Measurements from ENCODE around the gene CCRL2. TPM values are rescaled to one million over a fixed set of nuclear protein-coding genes. Genes with fewer than 3 reads are reported as not detected.

The CCRL2 gene
- polyA plus RNA-seq, 1 donor from 2014 or later: not detected

DNA sequence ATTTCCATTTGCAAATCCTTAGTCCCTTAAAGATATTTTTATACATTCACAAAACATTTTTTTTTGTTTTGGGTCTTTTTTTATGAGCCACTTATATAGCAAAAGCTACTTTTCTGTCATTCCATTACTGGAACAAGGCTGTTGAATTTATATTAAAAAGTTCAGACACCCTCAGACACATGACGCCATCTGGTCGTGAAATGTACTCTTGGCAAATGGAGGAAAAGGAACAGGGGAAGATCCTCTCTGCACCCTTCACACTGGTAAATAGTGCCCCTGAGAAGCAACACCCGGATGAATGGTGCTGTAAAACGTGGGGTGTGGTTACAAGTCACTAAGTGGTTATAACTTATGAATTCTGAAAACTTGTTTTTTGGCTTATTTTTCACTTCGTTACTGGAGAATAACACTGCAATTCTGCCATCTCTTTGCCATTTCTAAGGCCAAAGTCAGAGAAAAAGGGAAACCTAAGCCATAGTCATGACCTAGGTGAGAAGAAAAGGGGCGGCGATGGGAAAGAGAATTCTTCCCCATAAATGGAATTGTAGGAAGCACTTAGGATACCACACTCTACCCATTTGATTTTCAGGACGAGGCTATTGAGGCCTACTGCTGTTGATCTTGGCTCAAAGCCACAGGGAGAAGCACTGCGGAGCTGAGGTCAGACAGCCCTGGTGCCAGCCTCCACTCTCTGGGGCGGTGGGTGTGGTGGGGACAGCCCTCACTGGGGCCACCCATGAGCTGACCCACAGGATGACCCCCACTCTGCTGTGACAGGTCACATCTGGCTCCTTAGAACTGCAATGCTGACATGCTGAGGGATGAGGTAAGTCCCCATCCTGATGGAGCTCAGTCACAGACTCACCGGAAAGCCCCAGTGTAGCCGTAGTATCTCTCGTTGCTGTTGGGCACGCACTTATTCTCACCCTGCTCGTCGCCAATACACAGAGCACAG is 35.8 kb downstream of the CCRL2 start:
- H3K27me3 ChIP-seq (ENCODE audit: insufficient read depth, low read depth, low read length): no peaks in the 10 kb centered on the region
- H3K79me2 ChIP-seq (replicated peaks; ENCODE audit: insufficient read depth, low read length): no peaks in the 10 kb centered on the region
- no peak overlapping the region for H3K4me2 ChIP-seq (ENCODE audit: low read length)
- H3K36me3 ChIP-seq (ENCODE audit: insufficient read depth, low read length): no peaks in the 10 kb centered on the region
- no peak overlapping the region for H3K9ac ChIP-seq (ENCODE audit: low read length)
- H3K9me3 ChIP-seq (ENCODE audit: low read length): no peaks in the 10 kb centered on the region
- peak; percentile 70 for TF ChIP-seq RAD21 (conservative IDR thresholded peaks at IDR 0.05)
- TF ChIP-seq, protein P1, sequence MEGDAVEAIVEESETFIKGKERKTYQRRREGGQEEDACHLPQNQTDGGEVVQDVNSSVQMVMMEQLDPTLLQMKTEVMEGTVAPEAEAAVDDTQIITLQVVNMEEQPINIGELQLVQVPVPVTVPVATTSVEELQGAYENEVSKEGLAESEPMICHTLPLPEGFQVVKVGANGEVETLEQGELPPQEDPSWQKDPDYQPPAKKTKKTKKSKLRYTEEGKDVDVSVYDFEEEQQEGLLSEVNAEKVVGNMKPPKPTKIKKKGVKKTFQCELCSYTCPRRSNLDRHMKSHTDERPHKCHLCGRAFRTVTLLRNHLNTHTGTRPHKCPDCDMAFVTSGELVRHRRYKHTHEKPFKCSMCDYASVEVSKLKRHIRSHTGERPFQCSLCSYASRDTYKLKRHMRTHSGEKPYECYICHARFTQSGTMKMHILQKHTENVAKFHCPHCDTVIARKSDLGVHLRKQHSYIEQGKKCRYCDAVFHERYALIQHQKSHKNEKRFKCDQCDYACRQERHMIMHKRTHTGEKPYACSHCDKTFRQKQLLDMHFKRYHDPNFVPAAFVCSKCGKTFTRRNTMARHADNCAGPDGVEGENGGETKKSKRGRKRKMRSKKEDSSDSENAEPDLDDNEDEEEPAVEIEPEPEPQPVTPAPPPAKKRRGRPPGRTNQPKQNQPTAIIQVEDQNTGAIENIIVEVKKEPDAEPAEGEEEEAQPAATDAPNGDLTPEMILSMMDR (IDR thresholded peaks at IDR 0.05; ENCODE audit: poor library complexity, severe bottlenecking): peak; percentile 64
- peak; percentile 70 for TF ChIP-seq SMC3 (conservative IDR thresholded peaks at IDR 0.05; ENCODE audit: poor library complexity)
- no peak for TF ChIP-seq POLR2AphosphoS5 (IDR thresholded peaks at IDR 0.05)
- no peaks in the 10 kb centered on the region for H3K9me2 ChIP-seq (ENCODE audit: insufficient read depth, low read length)
- no peaks in the 10 kb centered on the region for H4K20me1 ChIP-seq (ENCODE audit: insufficient read depth)
- no peak overlapping the region for H2AFZ ChIP-seq (ENCODE audit: low read depth, low read length)
- no peak overlapping the region for H3K27ac ChIP-seq (ENCODE audit: low read length)
- H3K4me3 ChIP-seq (ENCODE audit: low read length): no peak overlapping the region
- no peaks in the 10 kb centered on the region for H3F3A ChIP-seq (ENCODE audit: insufficient read depth, low read length, poor library complexity, severe bottlenecking)

DNA sequence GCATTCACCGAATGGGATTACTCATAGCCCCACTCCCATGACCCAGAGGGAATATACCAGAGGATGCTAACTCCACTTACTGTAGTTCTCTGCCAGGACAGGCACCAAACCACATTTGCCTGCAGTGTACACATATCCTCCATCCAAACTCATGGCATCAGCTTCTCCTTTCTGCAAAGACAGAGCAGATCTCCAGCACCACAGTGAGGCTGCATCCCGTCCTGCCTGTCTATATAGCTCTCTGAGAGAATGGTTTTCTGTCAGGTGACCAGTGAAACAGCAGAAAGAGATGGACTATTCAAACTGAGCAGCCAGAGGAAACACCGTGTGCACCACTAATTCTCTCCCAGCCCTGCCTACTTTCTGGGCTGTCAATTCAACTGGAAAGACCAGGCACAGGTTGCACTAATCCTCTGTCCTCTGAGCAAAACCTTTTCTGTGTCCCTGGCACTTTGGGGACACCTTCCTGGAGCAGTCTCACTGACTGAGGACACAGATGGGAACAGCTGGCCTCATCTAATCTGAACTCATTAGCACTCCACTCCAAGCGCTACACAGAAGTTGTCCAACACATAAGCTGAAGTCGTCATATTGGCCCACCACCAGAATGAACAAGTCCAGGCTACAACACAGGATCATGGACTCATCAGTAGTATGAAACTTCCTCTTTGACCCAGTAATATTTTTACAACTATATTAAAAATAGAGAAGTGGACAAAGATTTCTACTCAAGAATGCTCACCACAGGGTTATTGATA is 40.3 kb downstream of the CCRL2 start:
- no peaks in the 10 kb centered on the region for H3F3A ChIP-seq (ENCODE audit: insufficient read depth, low read length, poor library complexity, severe bottlenecking)
- H3K4me2 ChIP-seq (ENCODE audit: low read length): no peak overlapping the region
- no peaks in the 10 kb centered on the region for H4K20me1 ChIP-seq (ENCODE audit: insufficient read depth)
- no peak overlapping the region for H3K27ac ChIP-seq (ENCODE audit: low read length)
- no peak overlapping the region for H3K9ac ChIP-seq (ENCODE audit: low read length)
- H3K4me3 ChIP-seq (ENCODE audit: low read length): no peak overlapping the region
- no peaks in the 10 kb centered on the region for H3K27me3 ChIP-seq (ENCODE audit: insufficient read depth, low read depth, low read length)
- H3K9me3 ChIP-seq (ENCODE audit: low read length): no peaks in the 10 kb centered on the region
- no peak for TF ChIP-seq RAD21 (conservative IDR thresholded peaks at IDR 0.05)
- no peak for TF ChIP-seq MXI1 (conservative IDR thresholded peaks at IDR 0.05; ENCODE audit: poor library complexity, severe bottlenecking)
- TF ChIP-seq, protein P1 (IDR thresholded peaks at IDR 0.05; ENCODE audit: poor library complexity, severe bottlenecking): no peak
- TF ChIP-seq SMC3 (conservative IDR thresholded peaks at IDR 0.05; ENCODE audit: poor library complexity): no peak
- no peak for TF ChIP-seq POLR2AphosphoS5 (IDR thresholded peaks at IDR 0.05)
- TF ChIP-seq EP300 (conservative IDR thresholded peaks at IDR 0.05; ENCODE audit: poor library complexity, severe bottlenecking): no peak
- TF ChIP-seq, protein P2, sequence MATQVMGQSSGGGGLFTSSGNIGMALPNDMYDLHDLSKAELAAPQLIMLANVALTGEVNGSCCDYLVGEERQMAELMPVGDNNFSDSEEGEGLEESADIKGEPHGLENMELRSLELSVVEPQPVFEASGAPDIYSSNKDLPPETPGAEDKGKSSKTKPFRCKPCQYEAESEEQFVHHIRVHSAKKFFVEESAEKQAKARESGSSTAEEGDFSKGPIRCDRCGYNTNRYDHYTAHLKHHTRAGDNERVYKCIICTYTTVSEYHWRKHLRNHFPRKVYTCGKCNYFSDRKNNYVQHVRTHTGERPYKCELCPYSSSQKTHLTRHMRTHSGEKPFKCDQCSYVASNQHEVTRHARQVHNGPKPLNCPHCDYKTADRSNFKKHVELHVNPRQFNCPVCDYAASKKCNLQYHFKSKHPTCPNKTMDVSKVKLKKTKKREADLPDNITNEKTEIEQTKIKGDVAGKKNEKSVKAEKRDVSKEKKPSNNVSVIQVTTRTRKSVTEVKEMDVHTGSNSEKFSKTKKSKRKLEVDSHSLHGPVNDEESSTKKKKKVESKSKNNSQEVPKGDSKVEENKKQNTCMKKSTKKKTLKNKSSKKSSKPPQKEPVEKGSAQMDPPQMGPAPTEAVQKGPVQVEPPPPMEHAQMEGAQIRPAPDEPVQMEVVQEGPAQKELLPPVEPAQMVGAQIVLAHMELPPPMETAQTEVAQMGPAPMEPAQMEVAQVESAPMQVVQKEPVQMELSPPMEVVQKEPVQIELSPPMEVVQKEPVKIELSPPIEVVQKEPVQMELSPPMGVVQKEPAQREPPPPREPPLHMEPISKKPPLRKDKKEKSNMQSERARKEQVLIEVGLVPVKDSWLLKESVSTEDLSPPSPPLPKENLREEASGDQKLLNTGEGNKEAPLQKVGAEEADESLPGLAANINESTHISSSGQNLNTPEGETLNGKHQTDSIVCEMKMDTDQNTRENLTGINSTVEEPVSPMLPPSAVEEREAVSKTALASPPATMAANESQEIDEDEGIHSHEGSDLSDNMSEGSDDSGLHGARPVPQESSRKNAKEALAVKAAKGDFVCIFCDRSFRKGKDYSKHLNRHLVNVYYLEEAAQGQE (IDR thresholded peaks at IDR 0.05; ENCODE audit: borderline replicate concordance): no peak
- no peak for TF ChIP-seq EZH2 (IDR thresholded peaks at IDR 0.05; ENCODE audit: borderline replicate concordance, insufficient read depth, low read length, poor library complexity, severe bottlenecking)
- no peak for TF ChIP-seq TAF1 (IDR thresholded peaks at IDR 0.05; ENCODE audit: low read depth)
- no peaks in the 10 kb centered on the region for H3K36me3 ChIP-seq (ENCODE audit: insufficient read depth, low read length)
- H3K79me2 ChIP-seq (replicated peaks; ENCODE audit: insufficient read depth, low read length): no peaks in the 10 kb centered on the region
- no peak overlapping the region for H2AFZ ChIP-seq (ENCODE audit: low read depth, low read length)
- H3K9me2 ChIP-seq (ENCODE audit: insufficient read depth, low read length): no peaks in the 10 kb centered on the region

All from neural cell (in vitro differentiated cells).